Thyroid gland (tissue), 4 donors: ENCODE measurements around the gene RB1.

Source experiments
- CTCF ChIP-seq, 6 experiments: fragments of 200-600 bp in 3 of 6; fragments of 450-650 bp in 3 of 6; sonication (generic) in 3 of 6; IDR thresholded peaks; one replicate each; pipeline ENCODE4 v1.5.1; 2016 to 2019; ENCODE audit warnings: antibody characterized with exemption in 6 of 6, mild to moderate bottlenecking in 2 of 6, inconsistent platforms in 1 of 6, moderate library complexity in 1 of 6
- POLR2A ChIP-seq, 2 donors: fragments of 450-650 bp; IDR thresholded peaks; one replicate each; pipeline ENCODE4 v1.6.1; 2017; ENCODE audit warnings: antibody characterized with exemption in 2 of 2, mild to moderate bottlenecking in 2 of 2, moderate library complexity in 1 of 2

DNA sequence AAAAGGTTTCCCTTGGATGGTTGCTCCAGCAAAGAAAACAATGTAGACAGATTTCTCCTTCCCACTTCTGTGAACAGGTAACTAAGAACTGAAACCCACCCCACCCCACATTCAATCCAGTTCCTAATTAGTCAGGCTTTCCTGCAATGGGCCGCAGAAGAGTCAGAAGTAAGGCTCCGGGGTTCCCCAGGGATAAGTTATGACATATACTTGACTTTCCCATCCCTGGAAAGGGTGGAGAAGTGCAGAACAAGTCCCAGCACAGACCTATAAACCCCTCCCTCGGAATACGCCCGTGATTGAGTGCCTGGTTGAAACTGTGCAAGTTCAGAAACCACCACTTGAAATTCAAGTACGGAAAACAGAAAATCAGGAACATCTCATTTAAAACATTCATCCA, 204.5 kb downstream of the RB1 start:
- no peak for TF ChIP-seq CTCF (IDR thresholded peaks at IDR 0.05)
- TF ChIP-seq POLR2A (IDR thresholded peaks at IDR 0.05): no peak
